Mesenchymal stem cell (in vitro differentiated cells and primary cell): ENCODE data around the gene CPE.
"Not testable (repeated sequence)": the region's sequence is repeated elsewhere in the genome, so short reads cannot be mapped to it uniquely, and the experiment has no call there.

ENCODE experiments used
- DNase-seq: peaks from one replicate; pipeline ENCODE4 v3.0.0-alpha.2; 2013
- H2AFZ ChIP-seq: one replicate; pipeline ENCODE4 v1.6.1; 2013; ENCODE audit warnings: low read depth, mild to moderate bottlenecking, control low read depth, inconsistent platforms, low read length, moderate library complexity
- H2AK5ac ChIP-seq: 2 replicates; pipeline ENCODE4 v1.6.1; 2013; ENCODE audit warnings: low read length, moderate library complexity, mild to moderate bottlenecking, inconsistent platforms; ENCODE audit not compliant: severe bottlenecking
- H2BK120ac ChIP-seq: one replicate; pipeline ENCODE4 v1.6.1; 2013; ENCODE audit warnings: low read depth, mild to moderate bottlenecking, inconsistent platforms, low read length, moderate library complexity
- H2BK12ac ChIP-seq, 2 experiments: one replicate each; pipeline ENCODE4 v1.6.1; 2013; ENCODE audit warnings: inconsistent platforms in 2 of 2, low read length in 2 of 2, mild to moderate bottlenecking in 2 of 2, moderate library complexity in 2 of 2, control low read depth in 1 of 2
- H2BK15ac ChIP-seq: one replicate; pipeline ENCODE4 v1.6.1; 2013; ENCODE audit warnings: mild to moderate bottlenecking, low read depth, inconsistent platforms; ENCODE audit not compliant: poor library complexity, severe bottlenecking
- H2BK5ac ChIP-seq: 2 replicates; pipeline ENCODE4 v1.6.1; 2013; ENCODE audit warnings: low read depth, mild to moderate bottlenecking, low read length, control low read depth, inconsistent platforms; ENCODE audit not compliant: poor library complexity, severe bottlenecking
- H3K14ac ChIP-seq, 2 experiments: one replicate each; pipeline ENCODE4 v1.6.1; 2013; ENCODE audit warnings: inconsistent platforms in 2 of 2, low read length in 2 of 2, control low read depth in 1 of 2, mild to moderate bottlenecking in 1 of 2, moderate library complexity in 1 of 2
- H3K18ac ChIP-seq, 2 experiments: one replicate each; pipeline ENCODE4 v1.6.1; 2013; ENCODE audit warnings: inconsistent platforms in 2 of 2, low read length in 2 of 2, control low read depth in 1 of 2, low read depth in 1 of 2, mild to moderate bottlenecking in 1 of 2
- H3K23ac ChIP-seq, 2 experiments: one replicate each; pipeline ENCODE4 v1.6.1; 2013; ENCODE audit warnings: inconsistent platforms in 2 of 2, low read length in 2 of 2, mild to moderate bottlenecking in 2 of 2, moderate library complexity in 2 of 2, control low read depth in 1 of 2
- H3K27ac ChIP-seq: 2 replicates; pipeline ENCODE4 v1.5.1; 2013; ENCODE audit warnings: mild to moderate bottlenecking, moderate library complexity, low read length, control low read depth, inconsistent platforms; ENCODE audit not compliant: poor library complexity, severe bottlenecking
- H3K27me3 ChIP-seq, 2 experiments: 2 replicates each; pipeline versions ENCODE4 v1.6.1 to v1.7.0; 2013; ENCODE audit warnings: low read length in 2 of 2, mild to moderate bottlenecking in 2 of 2, moderate library complexity in 2 of 2, control low read depth in 1 of 2, inconsistent platforms in 1 of 2; ENCODE audit not compliant: control insufficient read depth in 1 of 2, insufficient read depth in 1 of 2
- H3K36me3 ChIP-seq, 2 experiments: 2 replicates each; pipeline versions ENCODE4 v1.6.1 to v1.7.0; 2013; ENCODE audit warnings: low read length in 2 of 2, control low read depth in 1 of 2, inconsistent platforms in 1 of 2, low read depth in 1 of 2, mild to moderate bottlenecking in 1 of 2; ENCODE audit not compliant: insufficient read depth in 2 of 2, control insufficient read depth in 1 of 2
- H3K4ac ChIP-seq, 2 experiments: one replicate each; pipeline ENCODE4 v1.6.1; 2013; ENCODE audit warnings: inconsistent platforms in 2 of 2, low read length in 2 of 2, mild to moderate bottlenecking in 2 of 2, moderate library complexity in 2 of 2, control low read depth in 1 of 2, low read depth in 1 of 2
- H3K4me1 ChIP-seq: 2 replicates; pipeline ENCODE4 v1.6.1; 2013; ENCODE audit warnings: low read depth, low read length, control low read depth; ENCODE audit not compliant: control insufficient read depth, insufficient read depth
- H3K4me2 ChIP-seq: 2 replicates; pipeline ENCODE4 v1.6.1; 2013; ENCODE audit warnings: low read length, mild to moderate bottlenecking, inconsistent platforms; ENCODE audit not compliant: poor library complexity, severe bottlenecking
- H3K4me3 ChIP-seq, 2 experiments: 2 replicates each; pipeline versions ENCODE4 v1.5.1 to v1.7.0; 2013; ENCODE audit warnings: low read length in 2 of 2, mild to moderate bottlenecking in 2 of 2, control low read depth in 1 of 2, low read depth in 1 of 2; ENCODE audit not compliant: insufficient read depth in 1 of 2
- H3K79me1 ChIP-seq: replicated peaks from 2 replicates; pipeline ENCODE4 v1.6.1; 2013; ENCODE audit warnings: mild to moderate bottlenecking, control low read depth, low read length, inconsistent platforms; ENCODE audit not compliant: poor library complexity, severe bottlenecking
- H3K9ac ChIP-seq: 2 replicates; pipeline ENCODE4 v1.7.0; 2013; ENCODE audit warnings: mild to moderate bottlenecking, low read length, moderate library complexity
- H3K9me3 ChIP-seq: 2 replicates; pipeline ENCODE4 v1.7.0; 2013; ENCODE audit warnings: mild to moderate bottlenecking, low read length; ENCODE audit not compliant: control insufficient read depth
- H4K8ac ChIP-seq: one replicate; pipeline ENCODE4 v1.6.1; 2013; ENCODE audit warnings: inconsistent platforms, mild to moderate bottlenecking, low read length, moderate library complexity
- H4K91ac ChIP-seq: one replicate; pipeline ENCODE4 v1.6.1; 2013; ENCODE audit warnings: mild to moderate bottlenecking, low read length, inconsistent platforms
- WGBS: methylation state at CpG from one replicate; pipeline ENCODE4 v1.1.7; 2013; ENCODE audit warnings: mixed read lengths; 5-methylcytosine and 5-hydroxymethylcytosine counted together

CPE gene

GRCh38 chr4:165478260-165478659 lies 99.5 kb downstream of the CPE start:
- no CpG with 5 or more reads among the region's 1 CpG for WGBS
- Histone ChIP-seq H3K4me1 (no peaks in the 10 kb centered on the region), H2BK15ac (no peak overlapping the region), H3K4me3 (no peak overlapping the region), H4K8ac (no peak overlapping the region), H3K9ac (no peak overlapping the region), H2BK5ac (no peak overlapping the region), H2AK5ac (no peak overlapping the region), H3K23ac (no peak overlapping the region), H4K91ac (no peak overlapping the region), H2BK120ac (no peak overlapping the region), H2BK12ac (no peak overlapping the region), H3K27me3 (no peaks in the 10 kb centered on the region), H3K14ac (no peak overlapping the region), H3K4me2 (no peak overlapping the region), H3K18ac (no peak overlapping the region), H3K9me3 (peaks cover 16% of the 10 kb centered on the region), H2AFZ (no peak overlapping the region), H3K36me3 (peaks cover 0 to 3% of the 10 kb centered on the region in 2 experiments), H3K4ac (no peak overlapping the region), H3K27ac (no peak overlapping the region), H3K79me1 (peaks cover 2% of the 10 kb centered on the region)
- DNase-seq: no peak

GRCh38 chr4:165481053-165481835 lies 102.4 kb downstream of the CPE start:
- no peak overlapping the region for H3K4me3 ChIP-seq
- H2BK15ac ChIP-seq: no peak overlapping the region
- H2BK5ac ChIP-seq: no peak overlapping the region
- H2AK5ac ChIP-seq: no peak overlapping the region
- no peak overlapping the region for H4K91ac ChIP-seq
- H3K27me3 ChIP-seq: no peaks in the 10 kb centered on the region
- H2AFZ ChIP-seq: no peak overlapping the region
- H3K14ac ChIP-seq: no peak overlapping the region
- no peak for DNase-seq
- no peak overlapping the region for H3K27ac ChIP-seq
- no peak overlapping the region for H2BK12ac ChIP-seq
- H3K23ac ChIP-seq: no peak overlapping the region
- H4K8ac ChIP-seq: no peak overlapping the region
- no peak overlapping the region for H3K4ac ChIP-seq
- no peak overlapping the region for H3K18ac ChIP-seq
- peaks cover 5% of the 10 kb centered on the region for H3K79me1 ChIP-seq
- 88% methylated on average over 2 of the region's 3 CpGs for WGBS
- H3K9ac ChIP-seq: no peak overlapping the region
- H3K9me3 ChIP-seq: no peaks in the 10 kb centered on the region
- H2BK120ac ChIP-seq: no peak overlapping the region
- no peak overlapping the region for H3K4me2 ChIP-seq
- H3K36me3 ChIP-seq: peaks cover 0 to 5% of the 10 kb centered on the region in 2 experiments
- H3K4me1 ChIP-seq: peaks cover 1% of the 10 kb centered on the region

- Histone ChIP-seq H2BK15ac (no peak overlapping the region), H3K4ac (no peak overlapping the region), H3K79me1 (peaks cover 2% of the 10 kb centered on the region), H3K27me3 (no peaks in the 10 kb centered on the region), H2BK120ac (no peak overlapping the region), H2AFZ (no peak overlapping the region), H3K4me1 (no peaks in the 10 kb centered on the region), H3K23ac (no peak overlapping the region), H2BK5ac (no peak overlapping the region), H3K27ac (no peak overlapping the region), H3K14ac (no peak overlapping the region), H4K91ac (no peak overlapping the region), H3K9ac (no peak overlapping the region), H2BK12ac (no peak overlapping the region), H3K18ac (no peak overlapping the region), H4K8ac (no peak overlapping the region), H3K36me3 (peaks cover 3 to 5% of the 10 kb centered on the region in 2 experiments), H3K4me2 (no peak overlapping the region), H3K4me3 (no peak overlapping the region), H3K9me3 (no peaks in the 10 kb centered on the region), H2AK5ac (no peak overlapping the region)
- DNase-seq: no peak
- no CpG with 5 or more reads among the region's 1 CpG for WGBS
Observed at GRCh38 chr4:165489786-165490185, 111.0 kb downstream of the CPE start.

GRCh38 chr4:165492583-165492982 lies 113.8 kb downstream of the CPE start:
- not testable (repeated sequence) for H4K91ac ChIP-seq, H3K27ac ChIP-seq, H3K4me3 ChIP-seq, H3K9me3 ChIP-seq, H3K18ac ChIP-seq, H4K8ac ChIP-seq, H3K9ac ChIP-seq, H2BK12ac ChIP-seq, H3K27me3 ChIP-seq, H2AFZ ChIP-seq, H3K4ac ChIP-seq, H3K23ac ChIP-seq, H2BK120ac ChIP-seq, H2BK5ac ChIP-seq, H3K4me1 ChIP-seq, H3K14ac ChIP-seq, H3K36me3 ChIP-seq, H3K79me1 ChIP-seq, H3K4me2 ChIP-seq, DNase-seq, H2BK15ac ChIP-seq, H2AK5ac ChIP-seq
- 69% methylated on average over 6 of the region's 6 CpGs for WGBS
